GM10248 (cell line): Measurements from ENCODE around the gene KCNS3.

Experiments
- CTCF ChIA-PET: fragments of 300-600 bp; sonication (Branson Sonifier 250); formaldehyde crosslinking; extraction: SDS; loops from one replicate; lab custom pipeline; 2021; ENCODE audit warnings: antibody characterized with exemption; lab: Yijun Ruan, JAX
- POLR2A ChIA-PET: fragments of 350-650 bp; sonication (Branson Sonifier 250); formaldehyde crosslinking; extraction: SDS; loops from one replicate; lab custom pipeline; 2020; ENCODE audit warnings: antibody characterized with exemption; lab: Yijun Ruan, JAX
- DNase-seq: peaks from one replicate; pipeline ENCODE4 v3.0.0; 2012; ENCODE audit errors: extremely low spot score
- CTCF ChIP-seq: IDR thresholded peaks from 2 replicates; pipeline ENCODE4 v1.5.1; 2012; ENCODE audit warnings: mild to moderate bottlenecking, low read depth; ENCODE audit errors: extremely low read depth, missing control alignments, control extremely low read depth

The KCNS3 gene

GRCh38 chr2:17969661-17970060, 91.2 kb downstream of the KCNS3 start:
- ChIA-PET CTCF (no interaction called here), POLR2A (no interaction called here)
- no peak for DNase-seq
- TF ChIP-seq CTCF = no peak

DNA sequence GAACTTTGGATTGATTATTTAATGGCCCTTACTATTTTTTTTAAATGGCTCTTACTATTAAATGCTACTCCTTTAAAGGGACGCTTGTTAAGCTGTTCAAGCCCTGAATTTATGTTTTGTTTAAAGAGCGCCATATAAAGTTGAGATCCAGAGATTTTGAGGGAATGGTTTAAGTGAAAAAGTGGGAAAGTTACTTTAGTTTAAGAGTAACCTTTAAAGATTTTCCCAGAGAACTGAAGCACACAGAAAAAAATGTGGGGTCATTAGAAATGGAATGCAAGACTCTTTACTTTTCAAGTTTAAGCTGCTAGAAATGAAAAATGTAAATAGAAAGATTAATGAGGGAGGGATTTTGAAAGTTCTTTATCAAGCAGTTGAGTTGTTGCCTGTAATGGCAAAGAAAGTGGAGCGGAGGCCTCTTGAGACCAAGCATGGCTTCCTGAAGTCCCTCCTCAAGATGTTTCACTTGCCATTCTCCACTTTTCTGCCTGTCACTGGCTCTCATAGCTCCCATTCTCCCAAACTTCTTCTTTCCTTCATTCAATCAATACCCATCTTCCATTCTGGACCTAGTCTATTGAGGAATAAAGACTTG, 93.2 kb downstream of the KCNS3 start:
- DNase-seq = no peak
- TF ChIP-seq CTCF = no peak
- CTCF ChIA-PET = interaction anchor here (1.4 to 1.6 kb wide), 3 partner anchors 26 to 42 kb away, joined by 3 to 4 read pairs (median 3); no protein-coding TSS in a partner anchor
- POLR2A ChIA-PET = no interaction called here

- ChIA-PET POLR2A (no interaction called here), CTCF (interaction anchor here (1.4 kb wide), 1 partner anchor 37 kb away, joined by 4 read pairs; no protein-coding TSS in a partner anchor)
- no peak for TF ChIP-seq CTCF
- DNase-seq = no peak
Measured at GRCh38 chr2:17972991-17973390, 94.5 kb downstream of the KCNS3 start.

- DNase-seq = no peak
- POLR2A ChIA-PET = no interaction called here
- no peak for TF ChIP-seq CTCF
- CTCF ChIA-PET = interaction anchor here (1.5 to 1.8 kb wide), 2 partner anchors 21 to 24 kb away, joined by 3 to 4 read pairs; no protein-coding TSS in a partner anchor
Measured at GRCh38 chr2:17975401-17975800, 96.9 kb downstream of the KCNS3 start.

DNA sequence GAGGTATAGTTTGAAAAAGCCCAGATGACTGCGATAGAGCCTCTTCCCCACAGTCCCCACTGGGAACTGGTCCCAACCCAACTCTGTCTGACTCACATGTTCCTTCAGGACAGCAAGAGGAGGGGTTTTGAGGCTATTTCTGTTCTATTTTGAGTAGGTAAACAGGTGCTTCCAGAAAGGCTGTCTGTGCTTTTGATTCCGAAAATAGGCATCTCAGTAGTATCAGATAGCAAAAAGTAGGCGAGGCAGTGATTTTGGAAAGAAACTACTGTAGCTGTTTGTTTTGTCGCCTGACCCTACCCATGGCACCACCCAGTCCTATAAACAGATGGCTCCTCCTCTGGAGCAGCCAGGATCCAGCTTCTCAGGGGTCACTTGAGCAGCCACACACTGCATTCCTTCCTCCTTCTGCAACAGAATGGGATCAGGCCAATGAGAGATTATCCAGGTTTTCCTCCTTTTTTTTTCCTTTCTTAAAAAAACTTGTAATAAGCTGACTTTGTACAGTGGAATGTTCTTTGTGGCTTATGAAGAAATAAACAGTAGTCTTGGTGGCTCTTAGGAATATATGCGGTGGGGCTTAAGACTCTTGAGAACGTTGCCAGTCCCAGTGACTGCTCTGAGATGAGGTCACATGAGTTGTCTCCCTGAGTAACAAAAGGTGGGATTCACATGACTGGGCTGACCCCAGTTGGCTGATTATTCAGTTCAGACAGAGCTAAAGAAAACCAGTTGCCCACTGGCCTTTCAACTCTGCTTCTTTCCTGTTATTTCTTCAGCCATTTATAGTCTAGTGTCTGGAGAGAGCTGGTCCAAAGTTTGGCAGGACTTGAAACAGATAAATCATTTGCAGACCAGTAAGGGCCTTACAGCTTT, 98.6 kb downstream of the KCNS3 start:
- CTCF ChIA-PET = no interaction called here
- POLR2A ChIA-PET = no interaction called here
- no peak for DNase-seq
- no peak for TF ChIP-seq CTCF

DNA sequence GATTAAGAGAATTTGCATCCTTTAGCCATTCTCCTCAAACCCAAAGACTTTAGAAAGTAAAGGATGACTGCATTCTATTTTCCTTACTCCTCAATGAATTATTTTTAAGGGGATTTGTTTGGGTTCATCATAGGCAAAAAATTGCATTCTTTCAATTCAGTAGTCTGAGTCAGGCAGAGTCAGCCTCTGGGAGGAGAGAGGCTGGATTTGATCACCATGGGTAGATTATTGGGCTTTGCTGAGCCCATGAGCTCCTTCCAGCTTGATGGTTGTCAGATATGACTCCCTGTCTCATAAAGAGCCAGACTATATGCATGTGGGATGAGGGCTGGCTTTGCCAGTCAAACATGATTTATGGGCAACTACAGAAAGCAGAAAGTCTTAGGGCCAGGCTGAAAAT, 101.2 kb downstream of the KCNS3 start:
- no peak for DNase-seq
- ChIA-PET POLR2A (no interaction called here), CTCF (no interaction called here)
- no peak for TF ChIP-seq CTCF
